MM.1S (cell line): Measurements from ENCODE around the gene HTR1B.

Source experiments
- DNase-seq: peaks from one replicate; pipeline ENCODE4 v3.0.0-alpha.2; 2015
- H2AFZ ChIP-seq: fragments of 300-600 bp; sonication (generic); 2 replicates; pipeline ENCODE4 v1.6.0; 2016; ENCODE audit warnings: antibody characterized with exemption, low read length
- H3F3A ChIP-seq: fragments of 300-600 bp; sonication (generic); 2 replicates; pipeline ENCODE4 v1.6.1; 2016; ENCODE audit warnings: mild to moderate bottlenecking, antibody characterized with exemption, low read length, moderate library complexity, mixed read lengths; ENCODE audit not compliant: insufficient read depth
- H3K27ac ChIP-seq: fragments of 300-600 bp; sonication (generic); 2 replicates; pipeline ENCODE4 v1.5.1; 2016; ENCODE audit warnings: mild to moderate bottlenecking, low read length
- H3K27me3 ChIP-seq: fragments of 300-600 bp; sonication (generic); replicated peaks from 2 replicates; pipeline ENCODE4 v1.6.0; 2016; ENCODE audit warnings: low read length; ENCODE audit not compliant: insufficient read depth
- H3K36me3 ChIP-seq: fragments of 300-600 bp; sonication (generic); replicated peaks from 2 replicates; pipeline ENCODE4 v1.6.1; 2016; ENCODE audit warnings: mild to moderate bottlenecking, low read length, mixed read lengths; ENCODE audit not compliant: insufficient read depth
- H3K4me1 ChIP-seq: fragments of 300-600 bp; sonication (generic); 2 replicates; pipeline ENCODE4 v1.6.1; 2016; ENCODE audit warnings: low read length, mixed read lengths
- H3K4me2 ChIP-seq: fragments of 300-600 bp; sonication (generic); 2 replicates; pipeline ENCODE4 v1.6.0; 2016; ENCODE audit warnings: low read depth, low read length
- H3K4me3 ChIP-seq: fragments of 300-600 bp; sonication (generic); 2 replicates; pipeline ENCODE4 v1.5.1; 2016; ENCODE audit warnings: low read length, mixed read lengths
- H3K79me2 ChIP-seq: fragments of 300-600 bp; sonication (generic); 2 replicates; pipeline ENCODE4 v1.6.1; 2016; ENCODE audit warnings: mixed run types, low read length, mixed read lengths
- H3K9ac ChIP-seq: fragments of 300-600 bp; sonication (generic); 2 replicates; pipeline ENCODE4 v1.6.1; 2016; ENCODE audit warnings: low read length, mixed read lengths
- H3K9me2 ChIP-seq: fragments of 300-600 bp; sonication (generic); replicated peaks from 2 replicates; pipeline ENCODE4 v1.6.1; 2016; ENCODE audit warnings: mild to moderate bottlenecking, low read length, mixed read lengths; ENCODE audit not compliant: insufficient read depth
- H3K9me3 ChIP-seq: fragments of 300-600 bp; sonication (generic); replicated peaks from 2 replicates; pipeline ENCODE4 v1.6.1; 2016; ENCODE audit warnings: mild to moderate bottlenecking, low read length, mixed read lengths; ENCODE audit not compliant: insufficient read depth
- H4K20me1 ChIP-seq: fragments of 300-600 bp; sonication (generic); 2 replicates; pipeline ENCODE4 v1.6.1; 2016; ENCODE audit warnings: mild to moderate bottlenecking, low read length, moderate library complexity, mixed read lengths; ENCODE audit not compliant: insufficient read depth
- CTCF ChIP-seq: fragments of 300-600 bp; sonication (generic); IDR thresholded peaks from 2 replicates; pipeline ENCODE4 v1.5.1; 2016; ENCODE audit warnings: antibody characterized with exemption, low read length, mixed read lengths
- EZH2 ChIP-seq: fragments of 300-600 bp; sonication (generic); optimal IDR thresholded peaks from 2 replicates; pipeline ENCODE3; 2017; ENCODE audit warnings: low read depth, mild to moderate bottlenecking, antibody characterized with exemption, low read length, mixed read lengths
- EZH2phosphoT487 ChIP-seq: fragments of 300-600 bp; sonication (generic); IDR thresholded peaks from 2 replicates; pipeline ENCODE4 v1.6.1; 2018; ENCODE audit warnings: antibody characterized with exemption, low read length

The HTR1B gene

DNA sequence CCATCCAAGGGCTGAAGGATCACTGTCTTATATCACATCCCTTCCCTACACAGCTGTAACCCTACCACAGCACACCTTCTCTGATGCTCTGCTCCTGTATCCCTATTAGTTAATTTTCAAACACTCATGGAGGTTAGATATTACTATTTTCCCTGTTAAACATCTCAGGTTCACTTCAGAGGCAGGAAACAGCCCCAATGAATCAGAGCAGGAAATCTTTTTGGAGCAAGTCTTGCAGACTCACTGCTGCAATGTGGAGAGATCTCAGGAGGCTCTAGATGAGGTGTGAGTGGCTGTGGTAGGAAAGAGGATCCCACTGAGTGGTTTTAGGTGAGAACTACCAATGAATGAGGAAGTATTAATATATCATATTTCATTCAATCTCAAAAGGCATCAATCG lies 19.7 kb upstream of the HTR1B start:
- Histone ChIP-seq H3K79me2 (no peaks in the 10 kb centered on the region), H3K36me3 (no peaks in the 10 kb centered on the region), H2AFZ (no peak overlapping the region), H3K4me1 (no peaks in the 10 kb centered on the region), H3F3A (no peaks in the 10 kb centered on the region), H3K4me2 (no peak overlapping the region), H3K9me3 (no peaks in the 10 kb centered on the region), H3K9me2 (no peaks in the 10 kb centered on the region), H3K4me3 (no peak overlapping the region), H4K20me1 (no peaks in the 10 kb centered on the region), H3K27ac (no peak overlapping the region), H3K9ac (no peak overlapping the region), H3K27me3 (no peaks in the 10 kb centered on the region)
- TF ChIP-seq EZH2phosphoT487, result no peak
- TF ChIP-seq EZH2, result no peak
- TF ChIP-seq CTCF, result no peak
- DNase-seq, result no peak

DNA sequence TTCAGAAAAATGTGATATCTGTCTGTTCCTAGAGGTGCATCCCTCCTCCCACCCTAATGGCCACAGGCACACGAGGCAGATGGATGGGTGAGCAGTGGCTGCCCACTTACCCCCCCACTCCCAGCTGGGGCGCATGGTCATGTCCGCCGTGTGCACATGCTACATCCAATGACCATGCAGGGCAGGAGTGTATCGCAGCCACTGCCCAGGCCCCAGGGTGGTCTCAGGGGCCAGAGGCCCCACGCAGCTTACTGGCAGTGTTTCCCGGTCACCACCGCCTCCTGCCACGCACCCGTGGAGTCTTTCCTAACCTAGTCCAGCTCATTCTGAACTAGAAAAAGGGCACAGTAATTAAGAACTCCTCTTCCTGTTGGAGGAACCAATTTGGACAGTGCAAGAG lies 11.7 kb upstream of the HTR1B start:
- DNase-seq, result no peak
- TF ChIP-seq EZH2phosphoT487 (no peak), EZH2 (no peak), CTCF (no peak)
- Histone ChIP-seq H3K9me3 (no peaks in the 10 kb centered on the region), H4K20me1 (no peaks in the 10 kb centered on the region), H3K4me2 (peak overlapping the region; percentile 60; the same call in 1 of the 2 replicates), H3K4me3 (peak overlapping the region; percentile 54), H3K36me3 (no peaks in the 10 kb centered on the region), H3K9me2 (no peaks in the 10 kb centered on the region), H3F3A (no peaks in the 10 kb centered on the region; the same call in 1 of the 2 replicates), H3K4me1 (0 out of 2 replicates have a peak, but pooled peaks cover 3% of the 10 kb centered on the region), H2AFZ (peak overlapping the region; percentile 78), H3K79me2 (no peaks in the 10 kb centered on the region), H3K9ac (no peak overlapping the region), H3K27me3 (no peaks in the 10 kb centered on the region), H3K27ac (peak overlapping the region; percentile 49; the same call in 1 of the 2 replicates)

GRCh38 chr6:77474286-77474956 lies 11.1 kb upstream of the HTR1B start:
- no peaks in the 10 kb centered on the region for H3K9me2 ChIP-seq
- H3K9me3 ChIP-seq, result no peaks in the 10 kb centered on the region
- H3K9ac ChIP-seq, result peak overlapping the region; percentile 37; the same call in 1 of the 2 replicates
- peak overlapping the region; percentile 60 for H3K4me2 ChIP-seq
- TF ChIP-seq EZH2 (no peak), CTCF (peak; percentile 3; the same call in 1 of the 2 replicates), EZH2phosphoT487 (no peak)
- H3K36me3 ChIP-seq, result no peaks in the 10 kb centered on the region
- H3K27ac ChIP-seq, result peak overlapping the region; percentile 49; the same call in 1 of the 2 replicates
- H3K79me2 ChIP-seq, result no peaks in the 10 kb centered on the region
- peak overlapping the region; percentile 54 for H3K4me3 ChIP-seq
- no peaks in the 10 kb centered on the region for H3K27me3 ChIP-seq
- peak overlapping the region; percentile 78 for H2AFZ ChIP-seq
- H3K4me1 ChIP-seq, result 0 out of 2 replicates have a peak, but pooled peaks cover 3% of the 10 kb centered on the region
- no peaks in the 10 kb centered on the region; the same call in 1 of the 2 replicates for H3F3A ChIP-seq
- no peaks in the 10 kb centered on the region for H4K20me1 ChIP-seq
- peak; percentile 83 for DNase-seq
